HG03039 (cell line): ENCODE results near the gene GCLM.
"Not testable (repeated sequence)": the region's sequence is repeated elsewhere in the genome, so short reads cannot be mapped to it uniquely, and the experiment has no call there.

Experiments used
- ATAC-seq: cut with Tn5 transposase; IDR thresholded peaks from one replicate; pipeline ENCODE4 v1.9.1; 2021; ENCODE audit warnings: mild to moderate bottlenecking, moderate library complexity; ENCODE audit not compliant: unreplicated experiment

Gene GCLM, protein sequence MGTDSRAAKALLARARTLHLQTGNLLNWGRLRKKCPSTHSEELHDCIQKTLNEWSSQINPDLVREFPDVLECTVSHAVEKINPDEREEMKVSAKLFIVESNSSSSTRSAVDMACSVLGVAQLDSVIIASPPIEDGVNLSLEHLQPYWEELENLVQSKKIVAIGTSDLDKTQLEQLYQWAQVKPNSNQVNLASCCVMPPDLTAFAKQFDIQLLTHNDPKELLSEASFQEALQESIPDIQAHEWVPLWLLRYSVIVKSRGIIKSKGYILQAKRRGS

DNA sequence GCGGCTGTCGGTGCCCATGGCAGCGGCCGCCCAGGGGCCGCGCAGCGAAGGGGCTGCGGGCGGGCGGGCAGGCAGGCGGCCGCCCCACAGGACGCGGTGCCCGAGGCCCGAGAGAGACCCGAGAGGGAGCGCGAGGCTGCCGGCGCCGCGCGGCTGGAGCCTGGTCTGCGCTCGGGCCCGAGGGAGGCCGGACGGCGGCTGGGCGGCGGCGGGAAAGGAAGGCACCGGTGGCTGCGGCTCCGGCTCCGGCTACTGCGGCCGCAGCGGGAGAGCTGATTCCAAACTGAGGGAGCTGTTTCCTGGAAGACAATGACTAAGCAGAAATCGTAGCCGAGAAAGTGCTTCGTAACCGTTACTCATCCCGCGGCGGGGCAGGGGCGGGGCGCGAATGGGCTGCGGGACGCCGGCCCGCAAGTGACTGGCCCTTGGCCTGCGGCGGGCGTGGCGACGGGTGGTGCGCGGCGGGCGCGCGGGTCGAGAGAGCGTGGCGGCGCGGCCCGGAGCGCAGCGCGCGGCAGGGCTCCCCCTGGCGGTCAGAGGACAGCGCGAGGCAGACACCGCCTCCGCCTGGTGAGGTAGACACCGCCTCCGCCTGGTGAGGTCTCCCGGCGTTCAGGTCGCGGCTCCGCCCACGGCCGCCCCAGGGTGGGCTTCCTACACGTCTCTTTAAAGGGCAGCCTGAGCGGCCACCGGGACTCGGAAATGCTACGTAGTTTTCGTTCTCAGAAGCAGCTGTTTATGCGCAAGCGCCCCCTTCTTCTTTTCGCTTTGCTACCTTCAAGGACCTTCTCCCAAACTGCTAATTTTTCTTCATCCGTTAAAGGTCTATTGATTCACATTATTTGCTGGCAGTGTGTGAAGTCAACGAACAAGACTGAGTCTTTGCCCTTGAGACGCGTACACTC lies at the start of gene GCLM:
Gene GCLM, minus strand, starts transcription at position 285 of the 905 bp plus-strand sequence. Its CDS starts 267 bp downstream, at position 18.
- peak; percentile 93 for ATAC-seq

DNA sequence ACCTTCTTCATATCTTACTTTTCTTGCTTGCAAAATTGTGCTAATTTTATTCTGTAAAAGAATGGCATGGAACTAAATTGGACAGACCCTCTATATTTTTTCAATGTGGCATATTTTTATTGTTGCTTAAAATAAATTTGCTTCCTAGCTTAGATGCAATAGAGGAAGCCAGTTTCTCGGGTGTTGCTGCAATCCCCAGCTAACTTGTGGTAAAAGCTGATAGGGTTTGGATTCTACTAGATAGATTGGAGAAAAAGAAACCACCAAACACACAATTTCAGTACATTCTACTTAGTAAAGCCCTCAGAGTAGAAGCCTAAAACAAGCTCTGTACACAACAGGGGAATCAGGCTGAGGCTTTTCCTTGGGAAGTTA lies 49.5 kb upstream of the GCLM start:
- no peak for ATAC-seq

DNA sequence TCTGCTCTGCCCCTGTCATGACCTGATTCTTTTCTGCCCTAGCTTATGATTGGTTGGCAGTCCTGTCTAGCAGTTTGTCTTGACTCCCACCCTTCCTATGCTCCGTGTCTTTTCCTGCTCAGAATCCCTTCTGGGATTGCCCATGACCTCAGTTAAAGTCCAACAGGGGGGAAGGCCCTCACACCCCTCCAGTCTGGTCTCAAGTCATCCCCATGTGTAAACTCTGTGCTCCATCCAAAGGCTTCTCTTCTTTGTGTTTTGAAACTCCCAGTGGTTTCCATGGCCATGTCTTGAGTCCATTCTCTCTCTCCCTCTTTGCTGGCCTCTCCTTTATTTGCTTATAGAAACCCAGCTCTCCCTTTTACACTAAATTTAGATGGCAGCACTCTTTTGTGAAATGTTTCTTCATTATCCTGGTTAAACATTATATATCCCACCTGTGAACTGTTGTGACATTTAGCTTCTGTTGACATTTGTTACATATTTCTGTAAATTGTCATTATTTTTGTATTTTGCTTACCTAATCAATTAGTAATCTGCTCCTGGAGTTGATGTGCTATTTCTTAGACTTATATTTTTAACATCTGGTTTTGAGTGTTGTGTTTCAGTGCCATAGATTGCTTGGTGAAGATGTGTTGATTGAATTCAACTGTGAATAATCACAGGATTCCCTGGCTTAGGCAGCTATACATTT lies 48.9 kb upstream of the GCLM start:
- no peak for ATAC-seq

DNA sequence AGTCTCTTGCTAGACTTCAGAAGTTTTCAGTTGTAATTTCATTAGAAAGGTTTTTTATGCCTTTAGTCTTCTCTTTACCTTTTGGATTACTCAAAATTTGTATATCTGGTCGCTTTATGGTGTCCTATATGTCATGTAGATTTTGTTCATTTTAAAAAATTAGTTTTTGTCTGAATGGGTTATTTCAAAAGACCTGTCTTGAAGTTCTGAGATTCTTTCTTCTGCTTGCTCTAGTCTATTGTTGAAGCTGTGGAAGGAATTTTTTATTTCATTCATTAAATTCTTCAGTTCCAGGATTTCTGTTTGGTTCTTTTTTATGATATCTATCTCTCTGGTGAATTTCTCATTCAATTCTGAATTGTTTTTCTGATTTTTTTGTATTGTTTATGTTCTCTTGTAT lies 46.5 kb upstream of the GCLM start:
- no peak for ATAC-seq

DNA sequence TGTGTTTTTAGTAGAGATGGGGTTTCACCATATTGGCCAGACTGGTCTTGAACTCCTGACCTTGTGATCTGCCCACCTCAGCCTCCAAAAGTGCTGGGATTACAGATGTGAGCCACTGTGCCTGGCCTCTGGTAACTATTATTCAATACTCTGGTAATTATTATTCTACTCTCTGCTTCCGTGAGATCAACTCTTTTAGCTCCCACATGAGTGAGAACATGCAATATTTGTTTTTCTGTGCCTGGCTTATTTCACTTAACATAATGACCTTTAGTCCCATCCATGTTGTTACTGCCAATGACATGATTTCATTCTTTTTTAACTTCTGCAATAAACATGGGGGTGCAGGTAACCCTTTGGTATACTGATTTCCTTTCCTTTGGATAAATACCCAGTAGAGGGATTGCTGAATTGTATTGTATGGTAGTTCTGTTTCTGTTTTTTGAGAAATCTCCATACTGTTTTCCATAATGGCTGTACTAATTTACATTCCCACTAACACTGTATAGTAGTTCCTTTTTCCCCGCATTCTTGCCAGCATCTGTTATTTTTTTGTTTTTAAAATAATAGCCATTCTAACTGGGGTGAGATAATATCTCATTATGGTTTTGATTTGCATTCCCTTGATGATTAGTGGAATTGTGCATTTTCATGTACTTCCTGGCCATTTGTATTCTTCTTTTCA lies 37.9 kb upstream of the GCLM start:
- ATAC-seq: not testable (repeated sequence)

DNA sequence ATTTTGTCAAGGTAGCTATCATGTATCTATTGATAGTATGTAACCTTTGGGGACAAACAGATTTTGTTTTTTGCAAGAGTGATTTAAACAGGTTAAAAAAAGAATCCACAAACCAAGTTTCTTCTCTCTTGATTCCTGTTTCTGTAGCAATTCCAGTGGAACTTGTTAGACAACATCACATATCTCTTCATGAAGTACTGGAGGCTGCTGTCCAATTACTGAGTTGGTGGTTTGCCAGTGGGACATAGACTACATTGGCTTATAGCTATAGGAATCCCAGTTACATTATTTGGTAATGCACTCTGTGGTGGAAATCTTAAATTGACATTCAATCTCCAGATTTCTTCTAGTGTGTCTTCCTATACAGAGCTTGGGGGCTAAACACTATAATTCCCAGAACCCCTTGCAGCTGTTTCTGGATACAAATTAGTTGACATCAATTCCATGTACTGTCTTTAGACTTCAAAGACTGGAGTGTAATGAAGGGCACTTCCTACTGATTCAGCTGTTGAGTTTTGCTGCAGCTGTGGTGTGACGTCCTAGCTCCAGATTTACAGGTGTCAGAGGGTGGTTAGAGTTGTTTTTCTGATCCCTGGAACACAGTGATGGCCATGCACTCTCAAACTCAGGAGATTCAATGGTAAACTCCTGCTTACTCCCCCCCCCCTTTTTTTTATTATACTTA lies 29.4 kb upstream of the GCLM start:
- ATAC-seq: no peak

DNA sequence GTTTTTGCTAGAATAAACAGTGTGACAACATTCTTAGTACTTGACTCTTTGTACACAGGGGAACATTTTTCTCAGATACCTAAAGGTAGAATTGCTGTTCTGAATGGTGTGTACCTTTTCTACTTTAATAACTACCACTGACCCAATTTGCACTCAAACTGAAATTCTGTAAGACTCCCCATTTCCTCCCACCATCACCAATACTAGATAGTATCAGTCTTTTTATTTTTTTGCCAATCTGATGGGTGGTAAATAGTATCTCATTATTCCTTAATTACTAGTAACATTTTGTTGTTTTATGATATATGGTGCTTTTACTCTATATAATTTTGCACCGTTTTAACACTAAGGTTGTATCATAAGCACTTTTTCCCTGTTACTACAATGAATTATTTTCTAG lies 28.8 kb upstream of the GCLM start:
- ATAC-seq: no peak

DNA sequence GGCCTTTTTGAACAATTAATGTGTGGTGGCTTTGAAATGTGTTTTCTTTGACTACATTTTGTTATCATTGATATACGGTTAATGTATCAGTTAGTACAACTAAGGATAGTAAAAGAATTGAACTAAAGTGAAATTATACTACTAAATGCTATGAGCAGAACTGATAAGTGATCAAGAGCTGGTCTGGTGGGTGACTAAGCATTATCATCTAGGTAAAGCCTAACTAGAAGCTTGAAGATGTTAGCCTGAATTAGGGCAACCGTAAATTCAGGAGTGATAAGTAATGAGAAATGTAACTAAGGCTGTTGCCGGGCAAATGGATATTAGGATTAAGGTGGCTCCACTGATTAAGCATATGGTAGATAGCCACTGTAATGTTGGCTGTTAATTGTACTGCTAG lies 16.0 kb upstream of the GCLM start:
- no peak for ATAC-seq

DNA sequence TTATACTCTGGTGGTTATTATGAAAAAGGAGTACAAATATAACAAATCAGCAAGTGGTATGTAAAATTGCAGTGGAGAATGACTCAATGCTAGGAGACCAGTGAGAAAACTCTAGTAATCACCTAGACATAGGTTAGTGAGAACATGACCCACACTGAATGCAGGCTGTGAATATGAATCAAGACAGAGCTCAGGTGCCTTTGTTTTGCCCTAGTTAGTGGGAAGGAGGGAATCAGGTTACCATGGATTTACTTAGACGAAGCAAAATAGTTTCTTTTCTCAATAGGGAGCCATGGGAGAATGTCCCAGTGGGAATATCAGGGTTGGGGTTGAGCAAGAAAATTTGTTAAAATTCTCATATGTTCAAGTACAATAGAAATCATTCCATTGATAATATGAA lies 10.6 kb upstream of the GCLM start:
- no peak for ATAC-seq

DNA sequence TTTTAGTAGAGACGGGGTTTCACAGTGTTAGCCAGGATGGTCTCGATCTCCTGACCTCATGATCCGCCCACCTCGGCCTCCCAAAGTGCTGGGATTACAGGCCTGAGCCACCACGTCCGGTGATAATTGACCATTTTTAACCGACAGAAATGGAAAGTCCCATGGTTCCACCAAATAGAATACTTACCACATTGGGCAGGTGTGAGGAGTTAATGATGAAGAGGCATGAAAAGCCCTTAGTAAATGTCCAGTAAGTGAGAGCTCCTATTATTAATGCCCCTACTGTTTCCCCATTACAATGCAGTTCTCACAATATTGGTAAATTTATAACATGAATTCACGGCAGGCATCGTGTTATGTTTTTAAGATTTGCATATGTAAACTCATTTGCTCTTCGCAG lies 8.1 kb upstream of the GCLM start:
- no peak for ATAC-seq

DNA sequence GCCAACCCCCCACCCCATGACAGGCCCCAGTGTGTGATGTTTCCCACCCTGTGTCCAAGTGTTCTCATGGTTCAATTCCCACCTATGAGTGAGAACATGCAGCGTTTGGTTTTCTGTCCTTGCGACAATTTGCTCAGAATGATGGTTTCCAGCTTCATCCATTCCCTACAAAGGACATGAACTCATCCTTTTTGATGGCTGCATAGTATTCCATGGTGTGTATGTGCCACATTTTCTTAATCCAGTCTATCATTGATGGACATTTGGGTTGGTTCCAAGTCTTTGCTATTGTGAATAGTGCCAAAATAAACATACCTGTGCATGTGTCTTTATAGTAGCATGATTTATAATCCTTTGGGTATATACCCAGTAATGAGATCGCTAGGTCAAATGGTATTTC lies 1.6 kb upstream of the GCLM start:
- ATAC-seq: not testable (repeated sequence)

DNA sequence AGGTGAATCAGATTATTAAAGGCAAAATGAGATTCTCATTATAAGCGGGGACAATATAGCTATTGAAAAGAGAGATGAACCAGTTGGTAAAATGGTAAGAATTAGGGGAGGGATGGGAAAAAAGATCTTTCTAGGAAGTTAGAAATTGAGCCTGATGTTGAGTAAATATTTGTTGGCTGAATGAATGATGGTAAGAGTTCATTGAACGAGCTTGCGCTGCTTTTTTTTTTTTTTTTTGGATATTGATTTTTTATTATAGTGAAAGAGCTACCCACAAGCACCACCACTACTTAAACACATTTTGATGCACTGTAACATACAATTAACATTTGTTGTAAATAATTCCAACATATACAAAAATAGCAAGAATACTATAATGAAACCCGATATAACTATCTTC lies 1.1 kb upstream of the GCLM start:
- ATAC-seq: no peak

DNA sequence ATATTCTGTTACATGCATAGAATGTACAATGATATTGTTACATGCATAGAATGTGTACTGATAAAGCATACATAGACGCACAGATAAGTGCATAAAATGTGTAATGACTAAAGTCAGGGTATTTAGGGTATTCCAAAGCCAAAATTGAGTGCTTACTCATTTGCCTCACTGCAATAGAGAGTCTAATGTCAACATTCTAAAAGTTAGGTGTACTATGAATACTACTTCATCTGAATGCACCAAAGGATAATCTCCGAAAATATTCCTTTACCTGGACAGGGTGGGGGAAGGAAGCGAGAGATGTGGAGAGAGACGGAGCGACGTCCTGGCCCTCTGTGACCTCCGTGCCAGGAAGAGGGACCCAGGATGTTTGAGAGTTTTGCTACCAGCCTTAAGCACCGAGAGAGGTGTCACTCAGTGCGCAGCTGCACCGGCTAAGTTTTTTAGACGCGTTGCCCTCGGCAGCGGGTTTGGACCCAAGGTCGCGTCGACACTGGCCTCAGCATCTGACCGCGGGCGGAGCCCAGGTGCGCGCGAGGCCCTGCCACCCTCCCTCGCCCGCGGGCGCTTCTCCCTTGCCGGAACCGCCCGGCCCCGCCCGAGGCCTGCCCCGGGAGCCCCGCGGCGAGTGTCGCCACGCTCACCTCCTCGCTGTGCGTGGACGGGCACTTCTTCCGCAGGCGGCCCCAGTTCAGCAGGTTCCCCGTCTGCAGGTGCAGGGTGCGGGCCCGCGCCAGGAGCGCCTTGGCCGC lies 660 bp downstream of the GCLM start:
- peak; percentile 34 for ATAC-seq

DNA sequence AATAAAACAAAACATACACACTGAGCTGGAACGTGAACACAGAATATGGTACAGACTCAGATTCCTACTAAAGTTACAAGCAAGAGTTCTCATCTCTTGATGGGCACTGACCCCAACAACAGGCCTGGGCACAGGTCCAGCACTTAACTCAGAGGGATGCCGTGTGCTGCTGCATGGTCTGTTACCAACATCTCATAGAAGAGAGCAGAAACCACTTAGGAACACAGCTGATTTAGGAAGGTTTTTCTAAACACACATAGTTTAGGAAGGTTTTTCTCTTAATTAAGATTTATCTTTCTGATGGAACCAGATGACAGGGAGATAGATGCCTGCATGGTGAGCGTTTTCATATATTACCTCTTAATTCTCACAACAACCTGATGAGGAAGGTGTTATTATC lies 1.5 kb downstream of the GCLM start:
- no peak for ATAC-seq

DNA sequence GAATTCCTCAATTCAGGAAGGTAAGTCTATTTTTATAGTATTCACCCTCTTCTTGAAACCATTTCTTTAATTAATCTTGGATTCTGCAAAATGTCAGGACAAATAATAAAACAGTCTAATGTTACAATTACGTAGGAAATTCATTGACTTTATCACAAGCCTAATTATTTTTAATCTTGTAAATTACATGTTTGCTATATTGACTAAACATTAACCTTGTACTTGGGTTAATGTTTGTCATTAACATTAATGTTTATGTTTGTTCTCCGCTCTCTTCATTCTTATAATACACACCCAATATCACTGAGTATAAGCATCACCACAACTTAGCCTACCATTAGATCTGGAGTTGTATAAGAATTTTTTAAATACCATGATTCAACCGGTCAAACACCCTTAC lies 2.8 kb downstream of the GCLM start:
- no peak for ATAC-seq

DNA sequence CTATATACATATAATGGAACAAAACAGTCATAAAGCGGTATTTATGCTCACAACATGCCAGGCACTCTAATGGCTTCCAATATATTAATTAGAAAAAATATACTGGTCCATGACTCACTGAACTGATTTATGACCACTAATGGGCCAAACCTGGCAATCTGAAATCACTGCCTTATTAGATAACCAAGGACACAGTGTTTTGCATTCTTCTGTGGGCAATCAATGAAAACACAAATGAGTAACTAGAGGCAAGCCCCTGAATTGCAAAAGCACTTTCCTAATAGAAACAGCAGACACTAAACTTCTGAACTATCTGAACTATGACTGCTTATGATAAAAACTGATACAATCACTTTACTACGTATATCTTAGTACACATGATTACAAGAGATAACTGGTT lies 3.5 kb downstream of the GCLM start:
- no peak for ATAC-seq

DNA sequence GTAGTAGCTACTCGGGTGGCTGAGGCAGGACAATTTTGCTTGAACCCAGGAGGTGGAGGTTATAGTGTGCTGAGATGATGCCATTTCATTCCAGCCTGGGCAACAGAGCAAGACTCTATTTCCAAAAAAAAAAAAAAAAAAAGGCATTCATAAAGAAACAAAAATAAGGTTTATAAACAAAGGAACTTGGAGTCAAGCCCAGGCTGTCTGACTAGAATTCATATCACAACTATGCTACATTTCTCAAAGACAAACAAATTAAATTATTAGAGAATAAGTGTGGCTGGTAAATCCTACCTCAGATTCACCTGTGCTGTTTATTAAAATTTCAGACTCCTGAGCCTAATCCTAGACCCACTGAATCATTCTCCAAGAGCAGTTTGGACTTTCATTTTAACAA lies 4.2 kb downstream of the GCLM start:
- no peak for ATAC-seq

DNA sequence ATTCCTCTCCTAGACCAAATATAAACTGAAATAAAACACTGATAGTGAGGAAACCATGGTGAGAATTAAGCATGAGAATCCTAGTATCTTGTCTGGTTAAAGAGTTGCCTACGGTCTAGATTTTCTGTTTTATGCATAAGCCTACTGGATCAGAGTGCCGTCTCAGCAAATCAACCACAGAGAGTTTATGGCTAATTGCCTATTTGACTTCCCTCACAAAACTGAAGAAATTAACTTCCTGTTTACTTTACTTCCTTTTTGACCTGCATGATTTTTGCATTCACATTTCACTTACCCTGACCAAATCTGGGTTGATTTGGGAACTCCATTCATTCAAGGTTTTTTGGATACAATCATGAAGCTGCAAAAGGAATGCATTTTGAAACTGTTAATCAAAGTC lies 5.0 kb downstream of the GCLM start:
- no peak for ATAC-seq

DNA sequence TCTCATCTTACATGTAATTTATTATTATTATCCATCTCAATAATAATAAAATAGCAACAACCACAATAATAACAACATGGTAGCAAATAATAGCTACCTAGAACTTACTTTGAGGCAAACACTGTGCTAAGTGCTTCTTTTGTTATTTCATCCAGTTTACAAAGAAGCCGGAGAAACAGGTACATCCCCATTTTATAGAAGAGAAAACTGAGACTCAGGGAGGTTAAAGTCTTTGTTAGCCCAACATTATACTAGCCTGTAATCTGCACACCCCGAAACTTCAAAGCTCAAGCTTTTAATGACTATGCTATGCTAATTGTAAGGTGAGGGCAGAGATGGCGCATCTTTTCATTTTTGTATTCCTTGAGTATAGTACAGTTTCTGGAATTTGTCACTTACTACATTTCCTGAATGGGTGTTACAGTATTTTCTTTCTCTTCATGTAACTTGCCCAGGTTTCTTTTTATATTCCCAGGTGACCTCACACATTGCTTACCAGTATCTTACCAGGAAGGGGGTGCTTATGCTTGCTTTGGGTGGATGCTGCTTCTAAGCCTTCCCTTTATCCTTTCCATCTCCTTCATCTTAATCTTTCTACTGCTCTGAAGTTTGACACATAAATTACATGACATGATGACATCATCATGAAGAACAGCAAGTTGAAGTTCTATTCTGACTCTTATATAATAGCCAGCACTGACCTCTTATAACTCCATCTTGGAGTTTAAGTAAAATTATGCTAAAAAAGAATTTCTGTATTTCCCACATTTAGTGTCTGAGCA lies 8.3 kb downstream of the GCLM start:
- ATAC-seq: no peak
